Suppressor macrophage treated with lipopolysaccharide for 4 hours (primary cell): ENCODE data around the gene B4GALNT2.

Source experiments
- DNase-seq: peaks from one replicate; pipeline ENCODE4 v3.0.0-alpha.2; 2020

The B4GALNT2 gene

DNA sequence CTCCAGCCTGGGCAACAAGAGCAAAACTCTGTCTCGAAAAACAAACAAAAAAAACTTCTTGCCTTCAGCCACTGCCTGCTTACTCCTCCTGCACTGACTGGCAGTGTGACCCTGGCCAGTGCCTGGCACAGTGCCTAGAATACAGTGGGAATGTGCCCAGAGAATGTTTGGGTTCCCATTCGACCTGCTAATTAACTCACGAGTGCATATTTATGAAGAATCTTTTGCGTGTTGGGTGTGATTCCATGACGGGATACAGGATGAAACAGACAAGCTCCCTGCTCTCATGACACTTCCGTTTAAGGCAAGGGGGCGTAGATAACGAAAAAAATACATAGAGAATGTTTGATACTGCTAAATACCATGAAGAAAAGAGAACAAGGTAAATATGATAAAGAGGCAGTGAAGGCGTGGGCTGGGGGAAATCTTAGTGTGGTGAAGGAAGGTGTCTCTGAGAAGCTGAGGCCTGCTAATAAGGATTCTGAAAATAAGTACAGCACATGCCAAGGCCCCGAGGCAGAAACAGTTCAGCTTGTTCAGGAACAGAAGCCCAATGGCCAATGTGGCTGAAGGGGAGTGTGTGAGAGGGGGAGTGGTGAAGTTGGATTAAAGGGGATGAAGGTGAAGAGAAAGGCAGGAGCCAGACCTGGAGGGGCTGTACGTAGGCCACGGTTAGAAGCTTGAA lies 82.2 kb downstream of the B4GALNT2 start:
- no peak for DNase-seq

DNA sequence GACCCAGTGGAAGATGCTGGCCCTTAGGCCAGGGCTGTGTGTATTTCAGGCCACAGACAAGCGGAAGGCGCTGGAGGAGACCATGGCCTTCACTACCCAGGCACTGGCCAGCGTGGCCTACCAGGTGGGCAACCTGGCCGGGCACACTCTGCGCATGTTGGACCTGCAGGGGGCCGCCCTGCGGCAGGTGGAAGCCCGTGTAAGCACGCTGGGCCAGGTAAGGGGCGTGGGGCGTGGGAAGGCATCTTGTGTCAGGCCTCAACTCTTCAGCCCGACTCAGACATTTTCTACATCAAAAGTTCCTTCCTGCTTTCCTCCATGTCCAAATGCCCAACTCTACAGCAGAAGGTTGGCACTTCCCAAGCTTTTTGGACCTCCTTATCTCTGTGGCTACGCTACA lies 83.9 kb downstream of the B4GALNT2 start:
- no peak for DNase-seq

DNA sequence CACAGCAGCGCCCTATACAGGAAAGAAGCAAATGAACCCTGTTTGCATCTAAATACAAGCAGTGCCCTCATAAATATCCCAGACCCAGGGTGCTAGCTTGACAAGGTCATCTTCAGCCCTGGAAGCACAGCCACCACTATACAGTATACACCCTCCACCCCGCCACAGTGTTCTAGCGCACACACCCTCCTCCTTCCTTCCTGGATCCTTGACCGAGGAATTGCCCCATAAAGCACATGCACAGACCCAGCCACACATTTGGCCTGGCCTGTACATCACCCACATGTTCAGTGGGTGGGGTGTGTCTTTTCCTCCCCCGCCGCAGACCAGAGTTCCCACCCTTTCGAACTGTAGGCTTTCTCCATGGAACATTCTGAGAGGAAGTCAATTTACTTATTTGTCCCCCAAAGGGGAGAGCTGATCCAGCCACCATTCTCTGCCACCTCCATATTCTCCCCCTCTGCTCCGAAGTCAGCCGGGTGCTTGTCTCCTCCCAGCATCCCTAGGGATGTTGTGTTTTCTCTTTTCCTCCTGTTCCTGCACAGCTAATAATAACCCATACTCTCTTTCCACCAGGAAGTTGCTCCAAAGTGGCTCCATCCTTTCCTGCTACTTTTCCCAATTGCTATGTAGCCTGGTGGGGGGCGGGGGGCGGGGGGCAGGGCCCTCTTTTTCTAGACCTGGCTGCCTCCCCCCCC lies 84.5 kb downstream of the B4GALNT2 start:
- peak; percentile 70 for DNase-seq

DNA sequence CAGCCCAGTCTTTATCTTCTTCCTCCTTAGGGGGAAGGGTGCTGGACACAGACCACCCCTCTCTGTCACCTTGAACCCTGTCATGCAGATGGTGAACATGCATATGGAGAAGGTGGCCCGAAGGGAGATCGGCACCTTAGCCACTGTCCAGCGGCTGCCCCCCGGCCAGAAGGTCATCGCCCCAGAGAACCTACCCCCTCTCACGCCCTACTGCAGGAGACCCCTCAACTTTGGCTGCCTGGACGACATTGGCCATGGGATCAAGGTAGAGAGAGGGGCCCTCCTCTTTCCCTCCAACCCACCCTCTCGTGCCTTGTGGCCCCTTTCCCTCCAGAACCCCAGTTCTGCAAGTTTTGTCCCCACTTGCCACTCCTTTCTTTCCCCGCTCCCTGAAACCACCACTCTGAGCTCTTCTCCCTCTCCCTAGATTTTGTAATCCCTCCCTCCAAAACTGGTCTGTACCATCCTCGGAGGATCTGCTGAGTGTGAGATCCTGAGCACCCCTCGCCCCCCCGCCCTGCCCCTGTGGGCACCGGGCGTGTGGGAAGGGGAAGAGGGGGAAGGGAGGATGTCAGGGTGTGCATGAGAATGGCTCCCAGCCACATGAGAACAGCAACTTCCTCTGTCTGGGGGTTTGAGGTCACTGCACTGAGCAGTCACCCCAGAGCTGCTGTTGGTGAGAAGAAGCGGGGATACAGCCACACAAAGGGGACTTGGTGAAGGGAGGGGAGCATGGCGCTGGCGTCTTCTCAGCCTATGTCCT lies 85.3 kb downstream of the B4GALNT2 start:
- DNase-seq: peak; percentile 73

DNA sequence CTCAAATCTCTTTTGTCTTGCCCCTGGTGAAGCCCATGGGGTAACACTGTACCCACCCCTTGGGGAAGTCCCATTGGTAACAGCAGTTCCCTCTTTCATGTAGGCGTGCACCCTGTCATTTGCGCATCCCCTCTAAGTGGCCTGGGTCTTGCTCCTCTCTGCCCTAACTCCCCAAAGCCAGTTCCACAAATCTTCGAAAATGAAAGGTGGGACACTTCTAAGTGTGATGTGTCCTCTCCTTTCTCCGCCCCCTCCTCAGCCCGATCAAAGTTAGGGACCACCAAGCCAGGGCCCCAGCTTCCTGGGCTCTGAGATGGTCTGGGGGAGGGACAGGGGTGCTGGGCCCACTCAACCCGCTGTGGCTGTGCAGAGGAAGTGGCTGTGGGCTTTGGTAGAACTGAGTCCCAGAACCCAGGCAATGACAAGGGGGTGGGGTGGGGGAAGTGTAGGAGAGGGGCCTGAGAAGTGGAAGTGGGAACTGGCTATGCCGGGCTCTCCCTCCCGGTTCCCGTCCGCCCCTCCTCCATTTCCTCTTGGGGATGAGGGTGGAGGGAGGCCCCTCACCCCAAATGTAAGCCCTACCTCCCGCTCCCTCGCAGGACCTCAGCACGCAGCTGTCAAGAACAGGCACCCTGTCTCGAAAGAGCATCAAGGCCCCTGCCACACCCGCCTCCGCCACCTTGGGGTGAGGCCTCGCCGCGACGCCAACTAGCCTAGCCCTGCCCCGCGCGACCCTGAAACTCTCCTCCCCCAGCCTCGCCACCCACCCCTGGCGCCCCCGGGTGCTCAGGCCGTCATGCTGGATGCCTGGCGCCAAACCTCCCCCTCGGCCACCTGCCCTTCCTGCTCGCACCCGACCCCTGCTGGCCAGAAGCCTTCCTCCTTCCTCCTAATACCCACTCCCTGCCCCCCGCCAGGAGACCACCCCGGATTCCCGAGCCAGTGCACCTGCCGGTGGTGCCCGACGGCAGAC lies 86.7 kb downstream of the B4GALNT2 start:
- DNase-seq: peak; percentile 77

DNA sequence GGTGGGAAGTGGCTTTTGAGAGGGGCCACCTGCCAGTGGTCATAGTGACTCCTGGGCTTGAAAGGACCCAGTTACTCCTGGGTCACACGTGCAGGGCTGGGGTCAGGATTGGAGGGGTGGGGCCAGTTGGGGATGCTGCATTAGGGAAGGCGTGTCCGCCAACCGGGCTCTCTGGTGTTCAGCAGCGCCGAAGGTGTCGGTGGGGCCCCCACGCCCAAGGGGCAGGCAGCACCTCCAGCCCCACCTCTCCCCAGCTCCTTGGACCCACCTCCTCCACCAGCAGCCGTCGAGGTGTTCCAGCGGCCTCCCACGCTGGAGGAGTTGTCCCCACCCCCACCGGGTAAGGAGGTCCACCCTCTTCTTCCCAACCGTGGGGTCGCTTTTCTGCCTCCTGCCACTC lies 87.4 kb downstream of the B4GALNT2 start:
- no peak for DNase-seq

DNA sequence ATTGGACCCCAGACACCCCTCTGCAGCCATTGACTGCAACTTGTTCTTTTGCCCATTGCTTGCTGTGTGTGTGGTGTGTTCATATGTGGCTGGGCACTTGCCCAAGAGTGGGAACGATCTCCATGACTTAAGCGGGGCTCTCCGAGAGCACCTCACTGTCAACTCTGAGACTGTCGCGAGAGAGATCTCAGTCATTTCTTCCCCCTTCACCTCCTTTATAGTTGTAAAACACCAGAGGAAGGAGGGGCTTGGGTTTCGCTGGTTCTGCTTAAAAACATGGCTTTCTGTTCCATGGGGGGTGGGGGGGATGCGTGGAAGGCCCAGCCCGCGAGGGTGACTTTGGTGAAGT lies 90.6 kb downstream of the B4GALNT2 start:
- DNase-seq: no peak

DNA sequence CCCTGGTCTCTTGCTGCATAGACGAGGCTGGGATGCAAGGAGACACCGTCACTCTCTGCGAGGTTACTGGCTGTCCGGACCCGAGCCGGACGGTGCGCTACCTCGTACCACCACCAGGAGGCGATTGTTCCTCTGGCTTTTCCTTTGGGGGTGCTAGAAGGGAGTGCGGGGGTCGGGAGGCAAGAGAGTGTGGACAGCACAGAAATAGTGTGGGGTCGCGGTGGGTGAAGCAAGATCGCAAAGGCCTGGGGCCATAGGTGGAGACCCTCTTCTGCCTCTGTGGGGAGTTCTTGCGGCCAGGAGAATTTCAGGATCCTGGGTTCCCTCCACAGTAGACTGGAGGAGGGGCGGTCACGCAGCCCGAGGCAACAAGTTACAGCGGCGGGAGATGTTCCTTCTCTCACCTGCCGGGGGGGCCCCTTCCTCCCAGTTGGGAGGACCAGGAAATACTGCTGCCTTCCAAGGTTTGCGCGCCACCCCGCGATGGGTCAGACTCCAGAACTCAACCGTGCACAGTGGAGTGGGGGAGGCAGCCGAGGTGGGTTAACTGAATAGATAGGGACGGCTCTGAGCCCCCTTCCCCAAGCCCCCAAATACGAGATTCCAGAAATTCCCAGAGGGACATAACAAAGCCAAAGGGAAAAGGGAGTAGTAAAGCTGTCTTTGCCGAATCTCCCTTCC lies 91.1 kb downstream of the B4GALNT2 start:
- peak; percentile 66 for DNase-seq

DNA sequence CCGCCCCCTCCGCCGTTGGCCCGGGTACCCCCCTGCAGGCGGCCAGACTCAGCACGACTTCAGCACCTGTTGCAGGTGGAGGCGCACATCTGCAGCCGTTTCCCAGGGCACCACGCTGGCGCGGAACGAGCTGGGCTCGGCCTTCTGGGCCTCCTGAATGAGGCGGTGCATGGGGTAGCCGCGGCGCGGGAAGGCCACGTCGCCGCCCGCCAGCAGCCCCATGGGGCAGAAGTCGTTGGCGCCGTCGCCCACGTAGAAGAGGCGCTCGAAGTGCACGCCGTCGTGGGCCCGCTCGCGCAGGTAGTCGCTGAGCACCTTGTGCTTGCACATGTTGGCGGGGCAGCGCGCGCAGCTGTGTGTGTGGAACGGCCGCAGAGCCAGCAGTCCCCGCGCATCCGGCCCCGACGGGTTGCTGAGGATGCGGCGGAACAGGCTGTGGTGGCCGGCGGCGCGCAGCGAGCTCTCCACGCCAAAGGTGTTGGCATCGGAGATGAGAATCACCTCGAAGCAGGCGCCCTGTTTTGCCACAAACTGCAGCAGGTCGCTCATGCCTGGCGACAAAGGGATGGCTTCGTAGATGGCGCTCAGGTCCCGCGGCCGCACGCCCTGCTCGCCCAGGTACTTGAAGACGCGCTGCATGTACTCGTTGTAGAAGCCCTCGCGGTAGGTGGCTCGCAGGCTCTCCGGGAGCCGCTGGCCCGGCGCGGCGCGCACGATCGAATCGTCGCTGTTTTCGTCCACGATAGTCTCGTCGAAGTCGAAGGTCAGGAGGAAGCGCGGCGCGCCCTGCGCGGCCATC lies 91.8 kb downstream of the B4GALNT2 start:
- DNase-seq: no peak

DNA sequence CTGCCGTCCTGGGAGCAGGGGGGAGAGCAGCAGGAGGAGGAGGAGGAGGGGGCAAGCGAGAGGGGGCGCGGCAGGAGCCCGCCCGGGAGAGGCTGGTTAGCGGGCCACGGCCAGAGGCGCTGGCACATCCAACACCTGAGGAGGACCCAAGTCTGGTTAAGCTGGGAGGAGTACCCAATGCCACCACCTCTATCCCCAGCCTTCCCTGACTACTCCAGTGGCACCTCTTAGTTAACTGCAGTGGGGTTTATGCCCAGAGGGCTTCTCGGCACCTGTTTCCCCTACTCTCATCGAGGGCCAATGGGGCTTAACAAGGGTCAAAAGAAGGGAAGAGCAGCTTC lies 92.4 kb downstream of the B4GALNT2 start:
- no peak for DNase-seq

DNA sequence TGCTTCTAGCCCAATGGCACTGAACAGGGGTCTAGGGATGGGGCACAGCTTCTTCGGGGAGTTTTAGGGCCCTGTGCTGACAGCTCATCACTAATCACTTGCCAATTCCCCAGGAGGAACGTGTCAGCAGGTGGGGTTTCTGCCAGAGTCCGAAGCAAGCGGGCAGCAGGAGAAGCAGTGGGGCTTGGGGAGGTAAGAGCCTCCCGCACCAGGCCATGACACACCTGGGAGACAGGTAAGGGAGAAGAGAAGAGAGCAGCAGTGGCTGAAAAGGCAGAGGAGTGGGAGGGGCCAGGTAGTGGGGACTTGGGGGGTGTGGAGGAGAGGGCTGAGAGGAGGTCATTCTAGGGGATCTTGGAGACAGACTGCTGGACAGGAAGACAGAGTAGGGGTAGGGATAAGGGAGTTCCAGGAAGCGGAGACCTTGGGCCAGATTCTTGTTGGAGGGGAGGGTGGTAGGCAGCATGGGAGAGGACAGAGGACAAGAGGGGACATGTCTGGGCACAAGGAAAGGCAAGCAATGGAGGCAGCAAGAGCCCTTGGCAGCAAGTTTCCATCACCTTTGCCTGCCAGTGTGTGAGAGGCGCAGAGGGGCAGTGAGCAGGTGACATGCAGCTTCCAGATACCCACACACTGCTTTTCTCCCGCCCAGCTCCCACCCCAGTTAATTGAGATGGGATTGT lies 93.1 kb downstream of the B4GALNT2 start:
- no peak for DNase-seq
